Adipose tissue (tissue), 3 donors: ENCODE measurements around the gene CACNB4. TPM values are rescaled to one million over a fixed set of nuclear protein-coding genes. Genes with fewer than 3 reads are reported as not detected.

ENCODE experiments used
- H3K27ac ChIP-seq: one replicate; pipeline ENCODE4 v1.5.1; 2013; ENCODE audit warnings: low read depth, low read length
- WGBS, 3 donors: extraction: QIAGEN DNeasy Blood & Tissue Kit; methylation state at CpG; one replicate each; pipeline ENCODE4 v1.1.7; 2013; 5-methylcytosine and 5-hydroxymethylcytosine counted together
- polyA plus RNA-seq, 3 donors: library from polyadenylated mRNA; stranded (reverse); fragments of 200-250 nt; gene quantifications; one replicate each; pipeline ENCODE4 v1.2.3, GENCODE V29; 2013
- donor health status: healthy with polysubstance abuse.
- donor health status: Bipolar disorder and iron deficiency.
- donor health status: healthy.

The CACNB4 gene
- polyA plus RNA-seq, 3 donors: 0.10 to 0.45 (median 0.21) TPM

GRCh38 chr2:151972241-151973012 lies 126.4 kb downstream of the CACNB4 start:
- 94 to 96% (median 94%) methylated on average over 8 of the region's 8 CpGs for WGBS, 3 donors
- no peak overlapping the region for H3K27ac ChIP-seq

- 93 to 96% (median 94%) methylated on average over 13 of the region's 13 CpGs for whole genome bisulfite sequencing, 3 donors
These were observed 127.4 kb downstream of the CACNB4 start for GRCh38 chr2:151971301-151972051.

GRCh38 chr2:151968770-151969470 lies 129.9 kb downstream of the CACNB4 start:
- H3K27ac ChIP-seq: no peak overlapping the region
- WGBS, 3 donors: 82 to 89% (median 83%) methylated on average over 4 of the region's 4 CpGs

More at GRCh38 chr2:151971301-151972051, 127.4 kb downstream of the CACNB4 start:
- no peak overlapping the region for H3K27ac ChIP-seq

- H3K27ac ChIP-seq: no peak overlapping the region
- WGBS, 3 donors: 87 to 93% (median 91%) methylated on average over 11 of the region's 11 CpGs
These were observed 130.8 kb downstream of the CACNB4 start for GRCh38 chr2:151967829-151968722.

- H3K27ac ChIP-seq: no peak overlapping the region
These were observed 133.0 kb downstream of the CACNB4 start for GRCh38 chr2:151965884-151966283.

GRCh38 chr2:151961558-151961957 lies 137.3 kb downstream of the CACNB4 start:
- no peak overlapping the region for H3K27ac ChIP-seq
- 96 to 98% (median 96%) methylated on average over 4 of the region's 4 CpGs for WGBS, 3 donors

More at GRCh38 chr2:151965884-151966283, 133.0 kb downstream of the CACNB4 start:
- 81 to 94% (median 93%) methylated on average over 4 of the region's 4 CpGs for WGBS, 3 donors

- no peak overlapping the region for H3K27ac ChIP-seq
- 79 to 96% (median 87%) methylated on average over 1 of the region's 1 CpG for WGBS, 3 donors
These were observed 139.6 kb downstream of the CACNB4 start for GRCh38 chr2:151959238-151959637.

GRCh38 chr2:151953467-151953866 lies 145.4 kb downstream of the CACNB4 start:
- WGBS, 3 donors: 69 to 75% (median 73%) methylated on average over 2 of the region's 2 CpGs
- no peak overlapping the region for H3K27ac ChIP-seq

- 84 to 92% (median 87%) methylated on average over 14 of the region's 14 CpGs for WGBS, 3 donors
- H3K27ac ChIP-seq: no peak overlapping the region
These were observed 146.0 kb downstream of the CACNB4 start for GRCh38 chr2:151952691-151953456.

GRCh38 chr2:151947813-151948165 lies 151.1 kb downstream of the CACNB4 start:
- WGBS, 3 donors: 25 to 59% (median 46%) methylated on average over 5 of the region's 5 CpGs
- no peak overlapping the region for H3K27ac ChIP-seq

GRCh38 chr2:151946899-151947812 lies 151.7 kb downstream of the CACNB4 start:
- WGBS, 3 donors: 20 to 24% (median 23%) methylated on average over 15 of the region's 15 CpGs
- H3K27ac ChIP-seq: no peak overlapping the region

GRCh38 chr2:151946250-151946884 lies 152.5 kb downstream of the CACNB4 start:
- WGBS, 3 donors: 62 to 72% (median 68%) methylated on average over 5 to 6 of the region's 6 CpGs
- no peak overlapping the region for H3K27ac ChIP-seq

GRCh38 chr2:151945602-151946001 lies 153.2 kb downstream of the CACNB4 start:
- WGBS, 3 donors: 96 to 98% (median 98%) methylated on average over 7 of the region's 7 CpGs
- no peak overlapping the region for H3K27ac ChIP-seq

- 86 to 98% (median 96%) methylated on average over 2 of the region's 2 CpGs for WGBS, 3 donors
- no peak overlapping the region for H3K27ac ChIP-seq
These were observed 153.7 kb downstream of the CACNB4 start for GRCh38 chr2:151945186-151945585.

- no peak overlapping the region for H3K27ac ChIP-seq
- 77 to 79% (median 77%) methylated on average over 1 of the region's 1 CpG for WGBS, 3 donors
These were observed 155.4 kb downstream of the CACNB4 start for GRCh38 chr2:151943461-151943860.
